Fibroblast of upper back skin (primary cell): ENCODE results near the gene TMEM45A.
"Not testable (repeated sequence)": the region's sequence is repeated elsewhere in the genome, so short reads cannot be mapped to it uniquely, and the experiment has no call there.

Source experiments
- DNase-seq: peaks from one replicate; pipeline ENCODE4 v3.0.0-alpha.2; 2013

TMEM45A gene, protein sequence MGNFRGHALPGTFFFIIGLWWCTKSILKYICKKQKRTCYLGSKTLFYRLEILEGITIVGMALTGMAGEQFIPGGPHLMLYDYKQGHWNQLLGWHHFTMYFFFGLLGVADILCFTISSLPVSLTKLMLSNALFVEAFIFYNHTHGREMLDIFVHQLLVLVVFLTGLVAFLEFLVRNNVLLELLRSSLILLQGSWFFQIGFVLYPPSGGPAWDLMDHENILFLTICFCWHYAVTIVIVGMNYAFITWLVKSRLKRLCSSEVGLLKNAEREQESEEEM

DNA sequence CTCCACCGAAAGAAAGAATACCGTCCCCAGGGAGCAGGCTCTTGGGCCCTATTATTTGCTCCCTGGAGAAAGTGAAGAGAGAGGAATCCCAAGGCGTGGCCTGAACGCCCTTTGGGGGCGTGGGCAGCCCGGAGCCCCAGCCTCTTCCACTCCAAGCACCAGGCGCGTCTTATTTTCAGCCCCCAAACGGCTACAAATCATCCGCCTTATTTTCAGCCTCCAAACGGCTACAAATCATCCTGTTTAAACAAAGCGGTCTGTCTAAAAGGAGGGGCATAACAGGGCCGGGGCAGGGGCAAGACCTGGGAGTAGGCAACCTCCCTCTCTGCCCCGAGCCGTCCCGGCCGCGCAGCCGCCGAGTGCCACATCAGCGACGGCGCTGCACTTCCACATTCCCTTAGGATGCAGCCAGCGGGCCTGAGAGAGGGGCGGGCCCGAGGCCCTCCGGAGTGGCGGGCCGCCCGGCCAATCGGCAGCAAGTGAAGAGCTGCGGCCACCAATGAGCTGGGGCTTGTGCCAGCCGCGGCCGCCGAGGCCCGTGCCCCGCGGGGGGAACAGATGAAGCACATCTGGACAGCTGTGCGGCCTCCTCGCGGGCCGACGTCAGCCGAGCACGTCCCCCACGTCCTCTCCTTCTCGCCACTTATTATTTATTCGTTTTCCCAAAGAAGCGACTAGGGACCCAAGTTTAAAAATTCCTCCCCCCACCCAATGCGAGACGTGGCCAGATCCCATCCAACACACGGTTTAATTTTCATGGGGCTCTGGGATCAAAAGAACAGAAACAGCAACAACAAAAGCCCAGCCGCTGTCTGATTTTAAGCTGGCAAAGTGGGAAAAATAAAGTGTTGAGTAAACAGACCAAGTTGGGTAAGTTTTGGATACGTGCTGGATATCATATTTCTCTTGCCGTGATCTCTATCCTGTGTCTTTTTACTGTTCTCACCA lies at the start of gene TMEM45A:
Gene TMEM45A, plus strand, starts transcription at position 561 of the 948 bp plus-strand sequence. CDS start 62,593 bp downstream, outside the sequence.
- peak; percentile 95 for DNase-seq

DNA sequence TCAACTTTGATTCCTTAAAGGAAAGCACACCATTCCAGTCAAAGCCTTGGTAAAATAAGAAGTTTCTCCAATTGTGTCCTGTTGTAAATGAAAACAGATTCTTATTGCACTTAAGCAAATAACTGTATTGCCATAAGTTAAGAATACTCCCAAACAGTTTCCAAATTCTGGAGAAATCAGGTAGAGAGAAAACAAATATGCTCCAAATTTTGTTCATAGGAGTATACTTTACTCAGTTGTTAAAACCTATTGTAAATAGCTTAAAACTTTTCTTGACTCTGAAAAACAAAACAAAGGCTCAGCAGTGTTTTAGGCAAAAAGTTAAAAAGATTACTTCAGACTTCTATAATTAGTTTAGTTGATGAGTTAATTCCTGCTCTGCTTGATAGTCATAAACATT lies 48.7 kb upstream of the TMEM45A start:
- DNase-seq = no peak

GRCh38 chr3:100447067-100447466 lies 45.4 kb upstream of the TMEM45A start:
- not testable (repeated sequence) for DNase-seq

DNA sequence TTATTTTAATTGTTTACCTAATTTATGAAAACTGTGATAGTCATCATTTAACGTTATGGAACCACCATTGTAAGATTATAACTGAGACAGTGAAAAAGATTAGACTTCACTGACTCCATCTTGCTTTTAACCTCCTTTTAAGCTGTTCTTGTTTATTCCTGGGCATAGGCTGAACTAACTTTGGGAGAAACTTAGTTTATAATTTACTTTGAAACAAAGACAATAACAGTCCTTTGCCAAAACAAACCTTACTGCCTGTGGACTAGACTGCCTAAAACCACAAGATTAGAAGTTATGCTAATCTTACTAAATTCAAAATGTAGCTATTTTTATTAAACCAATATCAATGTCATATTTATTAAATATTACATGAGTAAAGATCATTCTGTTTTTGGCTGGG lies 44.3 kb upstream of the TMEM45A start:
- no peak for DNase-seq

DNA sequence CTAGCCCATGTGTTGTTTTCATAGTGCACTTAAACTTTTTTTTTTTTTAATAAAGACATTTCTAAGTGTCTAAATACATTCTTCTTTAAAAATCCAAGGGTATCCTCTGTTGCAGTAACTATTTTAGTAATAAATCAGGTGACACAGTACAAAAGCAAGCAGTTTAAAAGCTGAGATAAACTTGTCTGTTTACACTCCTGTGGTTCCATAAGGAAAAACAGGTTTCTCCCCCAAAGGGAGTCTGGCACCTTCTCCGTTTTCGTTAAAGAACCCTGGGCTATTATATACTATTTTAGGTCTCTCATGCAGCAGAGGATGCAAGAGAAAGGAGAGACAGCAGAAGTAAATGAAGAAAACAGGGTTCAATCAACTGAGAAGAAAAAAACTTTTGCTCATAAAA lies 43.2 kb upstream of the TMEM45A start:
- DNase-seq = no peak

- no peak for DNase-seq
Measured at GRCh38 chr3:100454677-100455076, 37.7 kb upstream of the TMEM45A start.

DNA sequence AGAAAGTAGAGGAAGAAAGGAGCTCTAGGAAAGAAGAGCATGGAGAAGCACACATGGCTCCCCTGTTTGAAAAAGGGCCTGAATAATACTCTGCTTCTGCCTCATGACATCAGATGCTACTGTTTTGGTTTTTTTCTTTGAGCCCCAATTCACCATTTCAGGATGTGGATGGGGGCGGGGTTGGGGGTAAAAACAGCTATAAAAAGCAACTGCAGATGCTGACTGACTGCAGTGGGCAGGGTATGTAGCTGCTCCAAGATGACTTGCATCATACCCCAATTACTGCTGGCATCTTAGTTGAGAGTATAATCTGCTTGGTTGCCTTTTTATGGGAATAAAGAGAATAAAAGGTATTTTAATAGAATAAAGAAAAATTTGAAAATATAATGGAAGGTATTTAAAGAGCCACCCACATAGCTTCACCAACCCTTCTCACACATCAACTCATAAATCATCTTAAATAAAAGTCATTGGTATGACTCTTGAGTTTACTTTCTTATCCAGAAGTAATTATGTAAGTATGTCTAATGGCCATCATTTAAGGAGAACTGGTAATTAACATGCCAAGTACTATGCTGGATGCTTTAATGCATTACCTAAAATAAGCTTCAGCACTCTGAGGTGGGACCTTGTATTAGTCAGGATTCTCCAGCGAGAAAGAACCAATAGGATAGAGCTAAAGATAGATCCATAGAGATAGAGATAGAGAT lies 36.4 kb upstream of the TMEM45A start:
- DNase-seq = no peak

DNA sequence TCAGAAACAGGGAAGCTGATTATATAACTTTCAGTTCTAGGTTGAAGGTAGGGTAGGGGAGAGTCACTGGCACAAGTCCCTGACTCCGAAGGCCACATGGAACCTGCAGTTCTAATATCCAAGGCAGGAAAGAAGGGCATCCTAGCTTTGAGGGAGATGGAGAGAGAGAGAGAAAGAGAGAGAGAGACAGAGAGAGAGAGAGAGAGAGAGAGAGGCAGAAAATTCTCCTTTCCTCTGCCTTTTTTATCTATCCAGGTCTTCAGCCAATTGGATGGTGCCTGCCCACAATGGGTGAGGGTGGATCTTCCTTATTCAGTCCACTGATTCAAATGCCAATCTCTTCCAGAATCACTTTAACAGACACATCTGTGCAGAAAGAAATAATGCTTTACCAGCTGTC lies 35.7 kb upstream of the TMEM45A start:
- DNase-seq = no peak

DNA sequence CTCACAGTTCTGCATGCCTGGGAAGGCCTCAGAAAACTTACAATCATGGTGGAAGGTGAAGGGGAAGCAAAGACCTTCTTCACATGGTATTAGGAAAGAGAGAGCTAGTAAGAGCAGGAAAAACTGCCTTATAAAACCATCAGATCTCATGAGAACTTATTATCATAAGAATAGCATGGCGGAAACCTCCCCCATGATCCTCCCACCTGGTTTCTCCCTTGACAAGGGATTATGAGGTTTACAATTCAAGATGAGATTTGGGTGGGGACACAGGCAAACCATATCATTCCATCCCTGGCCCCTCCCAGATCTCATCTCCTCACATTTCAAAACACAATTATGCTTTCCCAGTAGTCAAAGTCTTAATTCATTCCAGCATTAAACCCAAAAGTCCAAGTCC lies 34.6 kb upstream of the TMEM45A start:
- no peak for DNase-seq

GRCh38 chr3:100458814-100459213 lies 33.6 kb upstream of the TMEM45A start:
- DNase-seq = no peak

GRCh38 chr3:100463002-100463401 lies 29.4 kb upstream of the TMEM45A start:
- peak; percentile 77 for DNase-seq

- DNase-seq = no peak
Measured at GRCh38 chr3:100463646-100464155, 28.7 kb upstream of the TMEM45A start.

- DNase-seq = no peak
Measured at GRCh38 chr3:100465892-100466777, 26.3 kb upstream of the TMEM45A start.

GRCh38 chr3:100467133-100467532 lies 25.3 kb upstream of the TMEM45A start:
- DNase-seq = no peak

GRCh38 chr3:100468676-100469075 lies 23.7 kb upstream of the TMEM45A start:
- DNase-seq = no peak

DNA sequence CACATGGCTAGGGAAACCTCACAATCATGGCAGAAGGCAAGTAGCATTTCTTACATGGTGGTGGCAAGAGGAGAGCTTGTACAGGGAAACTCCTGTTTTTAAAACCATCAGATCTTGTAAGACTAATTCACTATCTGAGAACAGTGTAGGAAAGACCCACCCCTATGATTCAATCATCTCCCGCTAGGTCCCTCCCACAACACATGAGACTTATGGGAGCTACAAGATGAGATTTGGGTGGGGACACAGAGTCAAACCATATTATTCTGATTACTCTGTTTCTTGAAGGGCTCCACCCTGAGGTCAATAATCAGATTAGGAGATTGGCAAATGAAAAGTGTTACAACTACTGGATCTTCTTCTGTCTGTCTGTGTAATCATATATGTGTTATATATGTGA lies 21.5 kb upstream of the TMEM45A start:
- DNase-seq = no peak

DNA sequence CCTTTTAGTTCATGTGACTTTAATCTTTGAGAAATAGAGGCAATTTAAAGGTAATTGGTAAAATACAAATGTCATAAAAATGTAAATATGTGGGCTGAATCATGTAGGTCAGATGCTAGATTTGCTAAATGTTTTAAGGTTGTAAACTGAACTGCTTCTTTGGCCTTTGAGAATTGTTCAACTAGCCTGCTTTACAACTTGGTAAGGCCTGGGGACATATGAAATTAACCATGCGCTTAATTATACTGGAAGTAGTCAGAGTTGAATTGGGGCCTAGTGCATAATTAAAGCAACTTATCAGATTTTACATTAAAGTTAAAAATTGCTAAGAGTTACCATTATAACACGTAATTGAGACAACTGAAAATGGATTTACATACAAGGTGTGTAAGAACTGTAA lies 21.0 kb upstream of the TMEM45A start:
- no peak for DNase-seq

GRCh38 chr3:100477851-100478360 lies 14.5 kb upstream of the TMEM45A start:
- not testable (repeated sequence) for DNase-seq

GRCh38 chr3:100478521-100478920 lies 13.9 kb upstream of the TMEM45A start:
- not testable (repeated sequence) for DNase-seq

DNA sequence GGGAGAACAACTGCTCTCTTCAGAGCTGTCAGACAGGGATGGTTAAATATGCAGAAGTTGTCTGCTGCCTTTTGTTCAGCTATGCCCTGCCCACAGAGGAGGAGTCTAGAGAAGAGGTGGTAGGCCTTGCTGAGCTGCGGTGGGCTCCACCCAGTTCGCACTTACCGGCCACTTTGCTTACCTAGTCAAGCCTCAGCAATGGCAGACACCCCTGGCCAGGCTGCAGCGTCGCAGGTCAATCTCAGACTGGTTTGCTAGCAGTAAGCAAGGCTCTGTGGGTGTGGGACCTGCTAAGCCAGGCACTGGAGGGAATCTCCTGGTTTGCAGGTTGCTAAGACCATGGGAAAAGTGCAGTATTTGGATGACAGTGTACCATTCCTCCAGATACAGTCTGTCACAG lies 12.3 kb upstream of the TMEM45A start:
- no peak for DNase-seq

- DNase-seq = no peak
Measured at GRCh38 chr3:100482176-100482575, 10.2 kb upstream of the TMEM45A start.

DNA sequence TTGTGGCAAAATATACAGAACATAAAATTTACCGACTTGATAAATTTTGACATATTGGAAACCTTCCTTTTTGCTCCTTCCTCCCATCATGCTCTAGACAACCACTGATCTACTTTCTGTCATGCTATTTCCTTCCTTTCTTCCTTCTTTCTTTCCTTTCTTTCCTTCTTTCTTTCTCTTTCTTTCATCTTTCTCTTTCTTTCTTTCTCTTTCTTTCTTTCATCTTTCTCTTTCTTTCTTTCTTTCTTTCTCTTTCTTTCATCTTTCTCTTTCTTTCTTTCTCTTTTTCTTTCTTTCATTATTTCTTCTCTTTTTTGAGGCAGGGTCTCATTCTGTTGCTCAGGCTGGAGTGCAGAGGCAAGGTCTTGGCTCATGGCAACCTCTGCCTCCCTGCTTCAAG lies 8.9 kb upstream of the TMEM45A start:
- no peak for DNase-seq
